ENCODE measurements around the gene ALDH1A2. TPM values are rescaled to one million over a fixed set of nuclear protein-coding genes. Genes with fewer than 3 reads are reported as not detected.
A peak's percentile ranks its signal among the peaks of the same experiment; 100 is the strongest.
"Not testable (repeated sequence)": the region's sequence is repeated elsewhere in the genome, so short reads cannot be mapped to it uniquely, and the experiment has no call there.

The ALDH1A2 gene
- total RNA-seq: 10 to 100 TPM; 53.2 to 71.0 (median 64.6) TPM
- polyA plus RNA-seq: 14.7 TPM
- long read RNA-seq, donor 1, full-length matches to known transcripts: 151 of 179 reads
- long read RNA-seq, donor 1, partial matches to known transcripts: 6 of 179 reads
- long read RNA-seq, donor 1, other reads (novel, unspliced or antisense): 22 of 179 reads
- long read RNA-seq, donor 2, full-length matches to known transcripts: 32 of 40 reads
- long read RNA-seq, donor 2, partial matches to known transcripts: 5 of 40 reads
- long read RNA-seq, donor 2, other reads (novel, unspliced or antisense): 3 of 40 reads
- long read RNA-seq, donor 3, full-length matches to known transcripts: 259 of 313 reads
- long read RNA-seq, donor 3, partial matches to known transcripts: 33 of 313 reads
- long read RNA-seq, donor 3, other reads (novel, unspliced or antisense): 21 of 313 reads
- long read RNA-seq, donor 4, full-length matches to known transcripts: 58 of 71 reads
- long read RNA-seq, donor 4, partial matches to known transcripts: 2 of 71 reads
- long read RNA-seq, donor 4, other reads (novel, unspliced or antisense): 11 of 71 reads

DNA sequence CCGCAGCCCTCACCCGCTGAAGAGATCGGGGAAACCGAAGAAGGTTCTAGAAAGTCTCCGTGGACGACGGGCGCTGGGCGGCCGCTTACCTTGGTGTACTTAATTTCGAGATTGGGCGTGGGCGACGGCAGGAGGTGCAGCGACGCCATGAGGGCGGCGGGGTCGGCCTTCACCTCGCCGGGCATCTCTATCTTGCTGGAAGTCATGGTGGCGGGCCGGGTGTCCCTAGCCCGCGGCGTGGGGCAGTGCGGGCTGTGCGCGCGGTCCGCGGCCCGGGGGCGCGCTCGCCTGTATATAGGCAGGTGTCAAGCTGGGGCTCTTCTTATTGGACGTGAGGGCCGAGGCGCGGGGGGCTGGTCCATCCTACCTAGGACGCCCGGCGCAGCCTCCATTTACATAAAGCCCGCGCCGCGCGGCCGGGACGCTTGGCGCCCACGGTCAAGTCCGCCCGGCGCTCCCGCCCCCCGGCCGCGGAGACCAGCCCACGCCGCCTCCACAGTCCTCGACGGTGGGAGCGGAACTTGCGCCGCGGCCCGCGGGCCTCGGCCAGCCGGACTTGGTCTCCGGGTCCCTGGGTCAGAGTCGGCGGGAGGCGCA, at the start of gene ALDH1A2:
ALDH1A2 (minus strand) TSS at position 267 of the 597 bp plus-strand sequence; CDS start at position 206, 61 bp downstream.
- intact Hi-C loops (cut with DNase I): loop anchor here (5.0 to 10.0 kb wide), 5 partner anchors 198 to 501 kb away; no protein-coding TSS in a partner anchor
- DNase-seq (peak; percentile 73 to 89 (median 86)), ATAC-seq (peak; percentile 81 to 89)
- Histone ChIP-seq H3K27ac (ENCODE audit: low read length) (peak within 1 kb of the TSS; percentile 53), H3K27me3 (ENCODE audit: control insufficient read depth, insufficient read depth) (no peaks in the 10 kb centered on the region), H3K4me1 (ENCODE audit: control insufficient read depth, insufficient read depth, low read length) (no peaks in the 10 kb centered on the region), H3K9me3 (ENCODE audit: control insufficient read depth, low read length) (no peaks in the 10 kb centered on the region), H3K4me3 (ENCODE audit: low read length) (peak within 1 kb of the TSS; percentile 37)
- 2% methylated on average over 75 of the region's 75 CpGs for WGBS

GRCh38 chr15:58114812-58115211, 49.3 kb upstream of the ALDH1A2 start:
- H3K27me3 ChIP-seq (ENCODE audit: control insufficient read depth, insufficient read depth): no peaks in the 10 kb centered on the region
- intact Hi-C loops (cut with DNase I): no loop called here
- no peaks in the 10 kb centered on the region for H3K4me1 ChIP-seq (ENCODE audit: control insufficient read depth, insufficient read depth, low read length)
- DNase-seq (no peak), ATAC-seq (no peak)
- H3K9me3 ChIP-seq (ENCODE audit: control insufficient read depth, low read length): no peaks in the 10 kb centered on the region
- H3K27ac ChIP-seq (ENCODE audit: low read length): no peak overlapping the region
- H3K4me3 ChIP-seq (ENCODE audit: low read length): no peak overlapping the region

GRCh38 chr15:58114388-58114787, 48.9 kb upstream of the ALDH1A2 start:
- Histone ChIP-seq H3K27me3 (ENCODE audit: control insufficient read depth, insufficient read depth) (no peaks in the 10 kb centered on the region), H3K27ac (ENCODE audit: low read length) (no peak overlapping the region), H3K4me3 (ENCODE audit: low read length) (no peak overlapping the region), H3K9me3 (ENCODE audit: control insufficient read depth, low read length) (no peaks in the 10 kb centered on the region), H3K4me1 (ENCODE audit: control insufficient read depth, insufficient read depth, low read length) (no peaks in the 10 kb centered on the region)
- 83% methylated on average over 3 of the region's 3 CpGs for WGBS
- intact Hi-C loops (cut with DNase I): no loop called here
- ATAC-seq (no peak), DNase-seq (no peak)

DNA sequence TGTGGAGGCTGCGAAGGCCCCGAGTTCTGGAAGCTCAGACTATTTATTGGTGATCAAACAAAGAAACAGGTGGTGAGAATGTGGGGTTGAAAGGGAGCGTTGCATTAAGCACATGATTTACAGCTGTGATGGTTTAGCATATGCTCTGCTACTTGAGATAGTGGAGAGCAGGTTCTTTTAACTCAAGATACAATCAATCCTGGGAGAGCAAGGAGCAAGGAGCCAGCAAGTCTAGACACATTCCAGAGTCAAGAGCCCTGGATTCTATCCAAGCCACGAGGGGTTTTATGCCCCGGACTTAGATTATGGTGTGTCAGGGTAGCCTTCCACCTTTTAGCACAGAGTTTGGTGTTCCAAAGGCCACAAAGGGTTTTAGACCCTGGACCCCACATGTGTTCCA, 47.8 kb upstream of the ALDH1A2 start:
- H3K9me3 ChIP-seq (ENCODE audit: control insufficient read depth, low read length); H3K4me1 ChIP-seq (ENCODE audit: control insufficient read depth, insufficient read depth, low read length); H3K27me3 ChIP-seq (ENCODE audit: control insufficient read depth, insufficient read depth); ATAC-seq; DNase-seq; H3K4me3 ChIP-seq (ENCODE audit: low read length); H3K27ac ChIP-seq (ENCODE audit: low read length); intact Hi-C loops (cut with DNase I): not testable (repeated sequence)
- WGBS: 47% methylated on average over 5 of the region's 5 CpGs

- ATAC-seq (no peak), DNase-seq (no peak)
- Histone ChIP-seq H3K4me1 (ENCODE audit: control insufficient read depth, insufficient read depth, low read length) (no peaks in the 10 kb centered on the region), H3K4me3 (ENCODE audit: low read length) (no peak overlapping the region), H3K27ac (ENCODE audit: low read length) (no peak overlapping the region), H3K9me3 (ENCODE audit: control insufficient read depth, low read length) (no peaks in the 10 kb centered on the region), H3K27me3 (ENCODE audit: control insufficient read depth, insufficient read depth) (no peaks in the 10 kb centered on the region)
- intact Hi-C loops (cut with DNase I): no loop called here
- WGBS: 88% methylated on average over 5 of the region's 5 CpGs
Measured at GRCh38 chr15:58111718-58112104, 46.2 kb upstream of the ALDH1A2 start.

DNA sequence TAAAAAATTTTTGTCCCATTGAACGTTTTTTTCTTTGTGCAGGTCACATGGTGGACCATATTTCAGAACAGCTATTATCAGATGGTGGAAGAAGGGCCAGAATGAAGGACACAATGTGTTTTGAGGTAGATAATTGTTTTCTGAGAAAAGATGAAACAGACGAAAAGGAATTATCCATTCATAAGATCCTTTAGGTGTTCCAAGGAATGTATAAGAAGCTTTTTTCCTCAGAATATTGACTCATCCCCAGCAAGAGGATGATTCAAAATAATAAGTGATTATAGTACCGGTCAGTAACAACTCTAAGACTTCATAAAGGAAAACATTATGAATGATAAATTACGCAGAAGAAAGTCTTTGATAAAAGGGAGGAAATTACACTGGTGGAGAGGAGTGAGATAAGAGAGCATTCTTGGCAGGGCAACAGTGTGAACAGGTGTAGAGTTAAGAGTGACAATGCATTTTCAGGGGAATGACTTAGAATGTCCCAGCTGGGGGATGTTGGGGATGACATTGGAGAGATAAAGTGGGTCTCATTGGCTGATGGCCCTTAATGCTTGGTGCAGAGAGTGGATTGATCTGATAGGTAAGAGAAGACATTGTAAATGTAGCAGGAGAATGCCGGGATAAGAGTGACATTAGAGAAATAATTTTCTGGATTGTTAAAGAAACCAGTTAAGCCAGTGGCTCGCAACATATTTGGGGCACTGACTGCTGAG, 45.6 kb upstream of the ALDH1A2 start:
- Histone ChIP-seq H3K27ac (ENCODE audit: low read length) (no peak overlapping the region), H3K4me1 (ENCODE audit: control insufficient read depth, insufficient read depth, low read length) (no peaks in the 10 kb centered on the region), H3K9me3 (ENCODE audit: control insufficient read depth, low read length) (no peaks in the 10 kb centered on the region), H3K4me3 (ENCODE audit: low read length) (no peak overlapping the region), H3K27me3 (ENCODE audit: control insufficient read depth, insufficient read depth) (no peaks in the 10 kb centered on the region)
- 51% methylated on average over 6 of the region's 6 CpGs for WGBS
- intact Hi-C loops (cut with DNase I): no loop called here
- DNase-seq: no peak
- no peak for ATAC-seq

DNA sequence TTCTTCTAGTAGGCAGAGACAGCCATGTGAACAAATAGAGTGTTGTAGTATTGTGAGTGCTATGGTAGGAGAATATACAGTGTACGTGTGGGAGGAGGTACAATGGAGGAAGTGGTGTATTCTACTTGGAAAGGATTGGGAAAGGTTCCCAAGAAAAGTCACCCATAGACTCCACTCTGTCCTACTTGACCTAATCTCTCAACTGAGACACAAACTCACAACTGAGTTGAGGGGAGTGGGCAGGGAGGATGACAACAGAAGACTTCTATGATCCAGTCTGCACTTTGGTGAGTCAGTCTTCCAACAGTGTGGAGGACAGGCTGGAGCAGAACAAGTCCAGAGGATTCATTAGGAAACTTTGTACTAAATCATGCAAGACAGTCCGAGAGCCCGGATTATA, 43.9 kb upstream of the ALDH1A2 start:
- intact Hi-C loops (cut with DNase I): no loop called here
- ATAC-seq (no peak), DNase-seq (no peak)
- Histone ChIP-seq H3K27me3 (ENCODE audit: control insufficient read depth, insufficient read depth) (no peaks in the 10 kb centered on the region), H3K9me3 (ENCODE audit: control insufficient read depth, low read length) (no peaks in the 10 kb centered on the region), H3K4me1 (ENCODE audit: control insufficient read depth, insufficient read depth, low read length) (no peaks in the 10 kb centered on the region), H3K4me3 (ENCODE audit: low read length) (no peak overlapping the region), H3K27ac (ENCODE audit: low read length) (no peak overlapping the region)
- WGBS: 84% methylated on average over 3 of the region's 3 CpGs

DNA sequence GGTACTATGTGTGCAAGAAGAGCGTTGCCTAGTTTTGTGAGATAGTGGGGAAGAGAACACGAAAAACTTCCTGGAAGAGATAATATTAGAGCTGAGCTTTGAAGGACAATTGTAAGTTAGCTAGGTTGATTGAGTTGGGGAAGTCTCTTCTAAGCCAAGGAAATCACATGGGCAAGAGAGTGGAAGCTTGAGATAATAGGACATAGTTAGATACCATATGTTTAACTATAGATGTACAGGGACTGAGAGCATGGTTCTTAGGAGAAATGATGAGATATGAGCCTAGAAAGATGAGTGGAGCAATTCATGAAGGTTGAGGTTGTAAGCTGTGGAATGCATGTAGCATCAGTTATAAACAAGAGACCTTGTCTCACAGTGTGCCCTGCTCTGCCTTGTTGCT, 42.6 kb upstream of the ALDH1A2 start:
- no peaks in the 10 kb centered on the region for H3K9me3 ChIP-seq (ENCODE audit: control insufficient read depth, low read length)
- 64% methylated on average over 2 of the region's 2 CpGs for WGBS
- H3K27ac ChIP-seq (ENCODE audit: low read length): no peak overlapping the region
- intact Hi-C loops (cut with DNase I): no loop called here
- DNase-seq (no peak), ATAC-seq (no peak)
- H3K4me3 ChIP-seq (ENCODE audit: low read length): no peak overlapping the region
- H3K4me1 ChIP-seq (ENCODE audit: control insufficient read depth, insufficient read depth, low read length): no peaks in the 10 kb centered on the region
- H3K27me3 ChIP-seq (ENCODE audit: control insufficient read depth, insufficient read depth): no peaks in the 10 kb centered on the region

GRCh38 chr15:58103482-58103881, 38.0 kb upstream of the ALDH1A2 start:
- no peaks in the 10 kb centered on the region for H3K9me3 ChIP-seq (ENCODE audit: control insufficient read depth, low read length)
- DNase-seq: no peak

GRCh38 chr15:58096529-58097084, 31.1 kb upstream of the ALDH1A2 start:
- intact Hi-C loops (cut with DNase I): no loop called here
- Histone ChIP-seq H3K4me3 (ENCODE audit: low read length) (no peak overlapping the region), H3K4me1 (ENCODE audit: control insufficient read depth, insufficient read depth, low read length) (no peaks in the 10 kb centered on the region), H3K9me3 (ENCODE audit: control insufficient read depth, low read length) (no peaks in the 10 kb centered on the region), H3K27ac (ENCODE audit: low read length) (no peak overlapping the region), H3K27me3 (ENCODE audit: control insufficient read depth, insufficient read depth) (no peaks in the 10 kb centered on the region)
- DNase-seq (no peak), ATAC-seq (no peak)
- 78% methylated on average over 6 of the region's 6 CpGs for WGBS

More at GRCh38 chr15:58103482-58103881, 38.0 kb upstream of the ALDH1A2 start:
- intact Hi-C loops (cut with DNase I): no loop called here
- Histone ChIP-seq H3K27me3 (ENCODE audit: control insufficient read depth, insufficient read depth) (no peaks in the 10 kb centered on the region), H3K4me1 (ENCODE audit: control insufficient read depth, insufficient read depth, low read length) (no peaks in the 10 kb centered on the region), H3K4me3 (ENCODE audit: low read length) (no peak overlapping the region), H3K27ac (ENCODE audit: low read length) (no peak overlapping the region)
- ATAC-seq: no peak

DNA sequence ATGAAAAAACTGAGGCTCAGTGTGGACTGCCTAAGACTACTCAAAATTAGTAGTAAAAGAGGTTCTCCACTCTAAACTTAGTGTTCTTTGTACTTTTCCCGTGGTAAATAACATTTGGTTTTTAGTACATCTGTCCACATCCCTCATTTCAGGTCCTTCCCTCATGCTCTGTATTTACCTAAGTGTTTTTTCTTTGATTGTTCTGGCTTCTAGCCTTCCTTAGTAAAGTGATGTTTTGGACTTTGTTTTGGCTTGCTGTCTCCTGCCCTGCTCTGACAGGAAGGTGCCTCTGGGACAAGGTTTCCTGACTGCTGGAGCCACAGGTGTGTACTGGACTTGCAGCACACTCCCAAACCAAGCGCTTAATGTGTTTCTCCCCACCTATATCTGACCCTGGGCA, 29.9 kb upstream of the ALDH1A2 start:
- intact Hi-C loops (cut with DNase I): no loop called here
- Histone ChIP-seq H3K9me3 (ENCODE audit: control insufficient read depth, low read length) (no peaks in the 10 kb centered on the region), H3K4me3 (ENCODE audit: low read length) (no peak overlapping the region), H3K27me3 (ENCODE audit: control insufficient read depth, insufficient read depth) (no peaks in the 10 kb centered on the region), H3K4me1 (ENCODE audit: control insufficient read depth, insufficient read depth, low read length) (no peaks in the 10 kb centered on the region), H3K27ac (ENCODE audit: low read length) (no peak overlapping the region)
- peak in 1 of 2 donors; percentile 19 for ATAC-seq
- 80% methylated on average over 2 of the region's 2 CpGs for WGBS
- no peak for DNase-seq

Data from right cardiac atrium (tissue), 5 donors.